K562 (cell line): Measurements from ENCODE around the gene LPAR3. TPM values are rescaled to one million over a fixed set of nuclear protein-coding genes. Genes with fewer than 3 reads are reported as not detected.

ENCODE experiments used
- ATAC-seq: fragments of 200-7000 bp; cut with Tn5 transposase; 3 replicates; pipeline ENCODE4 v1.9.1; 2020; ENCODE audit warnings: moderate library complexity
- BruUV-seq: library from RNA; stranded (reverse); fragments of 400-500 nt; replicated peaks from 2 replicates; lab custom pipeline; 2021; lab: Mats Ljungman, UMichigan
- CTCF ChIA-PET: fragments of 300-600 bp; formaldehyde crosslinking; extraction: SDS; loops from one replicate; lab custom pipeline; 2021; ENCODE audit warnings: low intra/inter-chr PET ratio; lab: Yijun Ruan, JAX
- POLR2A ChIA-PET: fragments of 300-600, 350-650 bp; sonication (Branson Sonifier 250); formaldehyde crosslinking; extraction: SDS; loops from one replicate; lab custom pipeline; 2021; ENCODE audit warnings: antibody characterized with exemption, inconsistent platforms; lab: Yijun Ruan, JAX
- DNase-seq, 4 experiments: peaks; one replicate each; pipeline versions ENCODE4 v3.0.0 to v3.0.0-alpha.2; 2011 to 2018; ENCODE audit warnings: low spot score in 3 of 4, mixed read lengths in 3 of 4; ENCODE audit errors: extremely low read depth in 1 of 4
- FAIRE-seq: peaks from 2 replicates; lab custom pipeline; 2011; peaks lifted over from hg19 to GRCh38; lab: Jason Lieb, UNC
- H2AFZ ChIP-seq: 2 replicates; pipeline ENCODE4 v1.6.0; 2011; ENCODE audit warnings: low read depth, low read length, control low read depth, inconsistent platforms
- H3K27ac ChIP-seq: fragments of 200-600 bp; 3 replicates; pipeline ENCODE4 v1.8.0; 2011; ENCODE audit warnings: low read depth, mild to moderate bottlenecking, control low read depth, inconsistent platforms, low read length, moderate library complexity, mixed read lengths; ENCODE audit errors: extremely low read depth
- H3K27me3 ChIP-seq, 2 experiments: fragments of 300-600 bp in 1 of 2; 2 replicates in 1 of 2; 3 replicates in 1 of 2; pipeline versions ENCODE4 v1.6.0 to v1.8.0; 2011; ENCODE audit warnings: inconsistent platforms in 2 of 2, low read length in 2 of 2, mild to moderate bottlenecking in 1 of 2, mixed read lengths in 1 of 2, moderate library complexity in 1 of 2; ENCODE audit not compliant: control insufficient read depth in 2 of 2, insufficient read depth in 2 of 2
- H3K36me3 ChIP-seq: fragments of 300-600 bp; 3 replicates; pipeline ENCODE4 v1.8.0; 2011; ENCODE audit warnings: mild to moderate bottlenecking, low read length, inconsistent platforms; ENCODE audit not compliant: control insufficient read depth, insufficient read depth
- H3K4me1 ChIP-seq, 2 experiments: fragments of 200-600 bp in 1 of 2; replicated peaks in 1 of 2; 2 replicates in 1 of 2; 3 replicates in 1 of 2; pipeline versions ENCODE4 v1.5.1 to v1.8.0; 2011; ENCODE audit warnings: inconsistent platforms in 2 of 2, low read length in 2 of 2, mild to moderate bottlenecking in 1 of 2, mixed read lengths in 1 of 2, moderate library complexity in 1 of 2; ENCODE audit not compliant: control insufficient read depth in 2 of 2, insufficient read depth in 2 of 2
- H3K4me2 ChIP-seq: 2 replicates; pipeline ENCODE4 v1.6.1; 2011; ENCODE audit warnings: low read length, control low read depth, inconsistent platforms, mixed read lengths; ENCODE audit not compliant: insufficient read depth
- H3K4me3 ChIP-seq: fragments of 200-600 bp; sonication (generic), shearing (Covaris generic); 2 replicates; pipeline ENCODE4 v1.5.1; 2016; ENCODE audit warnings: control low read depth, inconsistent platforms
- H3K79me2 ChIP-seq: fragments of 200-600 bp; 3 replicates; pipeline ENCODE4 v1.8.0; 2011; ENCODE audit warnings: low read length, inconsistent platforms; ENCODE audit not compliant: control insufficient read depth, insufficient read depth
- H3K9ac ChIP-seq, 2 experiments: 2 replicates each; pipeline versions ENCODE4 v1.6.0 to v1.6.1; 2011; ENCODE audit warnings: low read depth in 2 of 2, low read length in 2 of 2, control low read depth in 1 of 2, inconsistent platforms in 1 of 2, mild to moderate bottlenecking in 1 of 2, mixed read lengths in 1 of 2; ENCODE audit not compliant: insufficient read depth in 1 of 2
- H3K9me1 ChIP-seq: one replicate; pipeline ENCODE4 v1.6.0; 2011; ENCODE audit warnings: inconsistent platforms, mild to moderate bottlenecking, low read length, moderate library complexity; ENCODE audit not compliant: control insufficient read depth, insufficient read depth
- H3K9me3 ChIP-seq: replicated peaks from 2 replicates; pipeline ENCODE4 v1.5.1; 2011; ENCODE audit warnings: low read depth, low read length, inconsistent platforms; ENCODE audit not compliant: control insufficient read depth, insufficient read depth
- H4K20me1 ChIP-seq: replicated peaks from 2 replicates; pipeline ENCODE4 v1.6.1; 2011; ENCODE audit warnings: low read length, inconsistent platforms, mixed read lengths; ENCODE audit not compliant: control insufficient read depth, insufficient read depth
- EWSR1 ChIP-seq: fragments of 450-650 bp; IDR thresholded peaks from 2 replicates; pipeline ENCODE4 v1.6.1; 2018; ENCODE audit warnings: borderline replicate concordance, mild to moderate bottlenecking, low read depth, moderate library complexity; ENCODE audit not compliant: partially characterized antibody
- LARP7 ChIP-seq: fragments of 450-650 bp; IDR thresholded peaks from 2 replicates; pipeline ENCODE4 v1.6.1; 2016
- MAFK ChIP-seq: IDR thresholded peaks from 2 replicates; pipeline ENCODE4 v1.6.1; 2011; ENCODE audit warnings: low read length, improper control_type of control experiment
- MCM3 ChIP-seq: fragments of 450-650 bp; IDR thresholded peaks from 2 replicates; pipeline ENCODE4 v1.6.1; 2016
- MCM7 ChIP-seq, 2 experiments: fragments of 450-650 bp; IDR thresholded peaks; 2 replicates each; pipeline ENCODE4 v1.6.1; 2016 to 2018
- NFE2L1 ChIP-seq: fragments of 450-650 bp; IDR thresholded peaks from 2 replicates; pipeline ENCODE4 v1.6.1; 2016; ENCODE audit warnings: missing genetic modification characterization, low read depth, mild to moderate bottlenecking, missing compliant biosample characterization, moderate library complexity, borderline replicate concordance
- PTRF ChIP-seq: fragments of 450-650 bp; IDR thresholded peaks from 2 replicates; pipeline ENCODE4 v1.6.1; 2016; ENCODE audit warnings: mild to moderate bottlenecking, missing genetic modification characterization, missing compliant biosample characterization
- STAG1 ChIP-seq: sonication (generic); formaldehyde crosslinking; IDR thresholded peaks from 2 replicates; pipeline ENCODE4 v1.5.0; 2020; ENCODE audit warnings: missing genetic modification reagents, borderline replicate concordance
- ZNF224 ChIP-seq: sonication (generic); formaldehyde crosslinking; IDR thresholded peaks from 2 replicates; pipeline ENCODE4 v1.8.0; 2022; ENCODE audit warnings: mild to moderate bottlenecking, missing genetic modification reagents
- ZNF695 ChIP-seq: fragments of 450-650 bp; formaldehyde crosslinking; IDR thresholded peaks from 2 replicates; pipeline ENCODE4 v1.4.0; 2020; ENCODE audit warnings: mild to moderate bottlenecking, moderate library complexity
- WGBS: fragments of 100-300 bp; shearing (Covaris generic); methylation state at CpG from one replicate; pipeline ENCODE4 v1.1.6; 2016; ENCODE audit warnings: low coverage, mixed read lengths; ENCODE audit not compliant: insufficient coverage; ENCODE audit errors: missing lambda C conversion rate; 5-methylcytosine and 5-hydroxymethylcytosine counted together
- in situ Hi-C: fragments of 300-500 bp; cut with MboI; formaldehyde crosslinking; loops from 4 replicates; pipeline ENCODE4 v1.15.0; 2018; ENCODE audit warnings: inconsistent platforms, mixed read lengths
- intact Hi-C: fragments of 100-400 bp; cut with micrococcal nuclease; formaldehyde crosslinking; loops from 2 replicates; pipeline ENCODE4 v1.14.2; 2022
- polyA plus RNA-seq, 8 experiments: library from polyadenylated mRNA; depleted of rRNA in 4 of 8; stranded (reverse) in 5 of 8; unstranded in 3 of 8; fragments of >200 nt; fragmentation: Nextera tagmentation in 2 of 8; fragmentation: Illumina TruSeq in 1 of 8; extraction: Ambion mirVana in 2 of 8; extraction: Trizol in 1 of 8; gene quantifications; 2 replicates each; pipeline versions ENCODE4 v1.2.1 to v1.2.3, GENCODE V29; 2011 to 2014; ENCODE audit warnings: inconsistent platforms in 1 of 8, missing spikeins in 1 of 8
- total RNA-seq, 7 experiments: library from RNA; depleted of rRNA in 6 of 7; stranded (reverse); fragments of >200 nt in 6 of 7; fragmentation: Illumina TruSeq in 2 of 7; extraction: Trizol in 2 of 7; gene quantifications; 2 replicates each; pipeline versions ENCODE4 v1.2.1 to v1.2.3, GENCODE V29; 2011 to 2021; ENCODE audit warnings: low replicate concordance in 1 of 7
- TF ChIP-seq, protein P1 (sequence below): fragments of 200-400 bp; formaldehyde crosslinking; IDR thresholded peaks from 2 replicates; pipeline ENCODE4 v1.6.1; 2017; ENCODE audit warnings: mild to moderate bottlenecking, low read depth, low read length, moderate library complexity
- TF ChIP-seq, protein P2 (sequence below): sonication (generic); formaldehyde crosslinking; IDR thresholded peaks from 2 replicates; pipeline ENCODE4 v1.8.1; 2023; ENCODE audit warnings: mild to moderate bottlenecking, missing genetic modification reagents, moderate library complexity
- TF ChIP-seq, protein P3 (sequence below): fragments of 450-650 bp; formaldehyde crosslinking; conservative IDR thresholded peaks from 2 replicates; pipeline ENCODE4 v1.4.0; 2022; ENCODE audit warnings: mild to moderate bottlenecking, missing genetic modification characterization
- TF ChIP-seq, protein P4 (sequence below): fragments of 450-650 bp; conservative IDR thresholded peaks from 2 replicates; pipeline ENCODE4 v1.6.1; 2016; ENCODE audit warnings: missing genetic modification characterization, low read depth, mild to moderate bottlenecking, missing compliant biosample characterization, moderate library complexity

LPAR3 gene
- total and polyA plus RNA-seq, 9 of the 15 experiments (the other 6 are each of a cell fraction or from before 2014, with no cell fraction given): 0.11 TPM; not detected in 8

DNA sequence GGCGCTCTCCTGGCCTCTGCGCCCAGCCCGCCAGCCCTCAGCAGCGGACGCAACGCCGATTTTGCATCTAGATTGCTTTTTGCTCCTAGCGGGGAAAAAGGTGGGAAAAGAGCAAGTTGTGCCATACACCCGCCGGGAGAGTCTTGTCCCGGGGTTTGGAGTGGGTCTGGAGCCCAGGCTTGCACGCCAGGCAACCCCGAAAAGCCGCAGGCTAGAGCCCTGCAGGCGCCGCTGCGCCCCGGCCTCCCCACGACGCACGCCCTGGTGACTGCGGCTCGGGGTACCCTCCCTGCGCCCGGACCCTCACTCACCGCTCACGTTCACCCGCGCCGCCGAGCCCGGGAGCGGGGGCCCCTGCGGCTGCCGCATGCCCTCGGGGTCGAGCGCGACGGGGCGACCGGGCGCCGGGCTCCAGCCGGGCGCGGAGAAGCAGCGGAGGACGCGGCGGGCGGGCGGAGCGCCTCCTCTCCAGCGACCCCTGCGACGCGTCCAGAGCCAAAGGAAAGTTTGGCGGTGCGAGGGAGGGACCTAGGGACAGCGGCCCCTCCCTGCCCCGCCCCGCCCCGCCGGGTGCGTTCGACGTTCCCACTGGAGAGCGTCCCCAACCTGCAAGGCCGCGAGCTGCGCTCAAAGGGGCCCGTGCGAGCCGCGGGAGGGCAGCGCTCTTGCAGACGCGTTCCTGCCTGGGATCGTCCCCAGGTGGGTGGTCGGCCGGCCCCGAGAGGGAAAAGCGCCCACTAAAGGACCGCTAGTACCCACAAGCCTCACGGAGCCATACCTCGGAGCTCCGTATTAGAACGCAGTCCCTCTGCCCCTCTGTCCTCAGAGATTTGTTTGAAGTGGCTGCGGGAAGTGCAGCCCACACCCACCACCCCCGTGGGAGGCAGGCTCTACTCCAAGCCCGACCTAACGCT lies at the start of gene LPAR3 (continued):
- TF ChIP-seq MAFK (no peak), ZNF224 (CRISPR knock-in tag) (no peak)

DNA sequence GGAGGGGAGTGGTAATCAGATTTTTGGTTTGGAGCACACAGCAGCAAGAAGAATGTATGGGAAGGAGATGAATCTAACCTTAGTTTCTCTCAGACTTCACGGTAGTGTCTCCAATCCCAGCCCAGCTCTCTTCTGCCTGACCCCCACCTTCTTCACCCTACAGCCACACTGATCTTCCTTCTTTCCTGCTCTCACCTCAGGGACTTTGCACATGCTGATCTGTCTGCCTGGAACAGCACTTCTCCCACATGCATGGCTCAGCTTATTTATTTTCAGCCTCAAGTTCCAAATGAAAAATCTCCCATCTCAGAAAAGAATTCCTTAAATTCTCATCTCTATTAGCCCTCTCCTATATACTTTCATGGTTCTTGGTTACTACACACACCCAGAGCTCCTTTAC lies 48.8 kb upstream of the LPAR3 start:
- CTCF ChIA-PET: no interaction called here
- ATAC-seq (no peak), FAIRE-seq (no peak), DNase-seq (no peak)
- no peak overlapping the region for H2AFZ ChIP-seq
- H3K4me1 ChIP-seq: no peaks in the 10 kb centered on the region; a peak in 1 of 5 replicates
- POLR2A ChIA-PET: no interaction called here
- H3K27ac ChIP-seq: no peak overlapping the region
- intact Hi-C loops: loop anchor here (5.0 to 10.0 kb wide), 2 partner anchors 150 to 753 kb away; no protein-coding TSS in a partner anchor
- no TSS peak for BruUV-seq
- H3K36me3 ChIP-seq: no peaks in the 10 kb centered on the region
- peaks cover 22 to 30% of the 10 kb centered on the region in 2 experiments; a peak in 4 of 5 replicates for H3K27me3 ChIP-seq
- no peaks in the 10 kb centered on the region for H3K9me1 ChIP-seq
- no peaks in the 10 kb centered on the region for H3K79me2 ChIP-seq
- no peak overlapping the region for H3K9ac ChIP-seq
- in situ Hi-C loops: loop anchor here (25.0 kb wide), 1 partner anchor 1030 kb away; no protein-coding TSS in a partner anchor
- no peaks in the 10 kb centered on the region for H3K9me3 ChIP-seq
- H3K4me3 ChIP-seq: no peak overlapping the region
- 0% methylated on average over 1 of the region's 1 CpG for WGBS
- H4K20me1 ChIP-seq: no peaks in the 10 kb centered on the region
- H3K4me2 ChIP-seq: no peak overlapping the region
- TF ChIP-seq STAG1 (CRISPR knock-in tag): no peak
- no peak for TF ChIP-seq MCM3
- TF ChIP-seq, protein P1, sequence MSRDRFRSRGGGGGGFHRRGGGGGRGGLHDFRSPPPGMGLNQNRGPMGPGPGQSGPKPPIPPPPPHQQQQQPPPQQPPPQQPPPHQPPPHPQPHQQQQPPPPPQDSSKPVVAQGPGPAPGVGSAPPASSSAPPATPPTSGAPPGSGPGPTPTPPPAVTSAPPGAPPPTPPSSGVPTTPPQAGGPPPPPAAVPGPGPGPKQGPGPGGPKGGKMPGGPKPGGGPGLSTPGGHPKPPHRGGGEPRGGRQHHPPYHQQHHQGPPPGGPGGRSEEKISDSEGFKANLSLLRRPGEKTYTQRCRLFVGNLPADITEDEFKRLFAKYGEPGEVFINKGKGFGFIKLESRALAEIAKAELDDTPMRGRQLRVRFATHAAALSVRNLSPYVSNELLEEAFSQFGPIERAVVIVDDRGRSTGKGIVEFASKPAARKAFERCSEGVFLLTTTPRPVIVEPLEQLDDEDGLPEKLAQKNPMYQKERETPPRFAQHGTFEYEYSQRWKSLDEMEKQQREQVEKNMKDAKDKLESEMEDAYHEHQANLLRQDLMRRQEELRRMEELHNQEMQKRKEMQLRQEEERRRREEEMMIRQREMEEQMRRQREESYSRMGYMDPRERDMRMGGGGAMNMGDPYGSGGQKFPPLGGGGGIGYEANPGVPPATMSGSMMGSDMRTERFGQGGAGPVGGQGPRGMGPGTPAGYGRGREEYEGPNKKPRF: no peak
- TF ChIP-seq, protein P2, sequence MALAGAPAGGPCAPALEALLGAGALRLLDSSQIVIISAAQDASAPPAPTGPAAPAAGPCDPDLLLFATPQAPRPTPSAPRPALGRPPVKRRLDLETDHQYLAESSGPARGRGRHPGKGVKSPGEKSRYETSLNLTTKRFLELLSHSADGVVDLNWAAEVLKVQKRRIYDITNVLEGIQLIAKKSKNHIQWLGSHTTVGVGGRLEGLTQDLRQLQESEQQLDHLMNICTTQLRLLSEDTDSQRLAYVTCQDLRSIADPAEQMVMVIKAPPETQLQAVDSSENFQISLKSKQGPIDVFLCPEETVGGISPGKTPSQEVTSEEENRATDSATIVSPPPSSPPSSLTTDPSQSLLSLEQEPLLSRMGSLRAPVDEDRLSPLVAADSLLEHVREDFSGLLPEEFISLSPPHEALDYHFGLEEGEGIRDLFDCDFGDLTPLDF (CRISPR knock-in tag): no peak
- TF ChIP-seq MCM7 (IDR thresholded peaks at IDR 0.05): no peak
- TF ChIP-seq, protein P3, sequence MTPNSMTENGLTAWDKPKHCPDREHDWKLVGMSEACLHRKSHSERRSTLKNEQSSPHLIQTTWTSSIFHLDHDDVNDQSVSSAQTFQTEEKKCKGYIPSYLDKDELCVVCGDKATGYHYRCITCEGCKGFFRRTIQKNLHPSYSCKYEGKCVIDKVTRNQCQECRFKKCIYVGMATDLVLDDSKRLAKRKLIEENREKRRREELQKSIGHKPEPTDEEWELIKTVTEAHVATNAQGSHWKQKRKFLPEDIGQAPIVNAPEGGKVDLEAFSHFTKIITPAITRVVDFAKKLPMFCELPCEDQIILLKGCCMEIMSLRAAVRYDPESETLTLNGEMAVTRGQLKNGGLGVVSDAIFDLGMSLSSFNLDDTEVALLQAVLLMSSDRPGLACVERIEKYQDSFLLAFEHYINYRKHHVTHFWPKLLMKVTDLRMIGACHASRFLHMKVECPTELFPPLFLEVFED (CRISPR knock-in tag): no peak
- TF ChIP-seq NFE2L1 (tag): no peak
- TF ChIP-seq MAFK: no peak
- TF ChIP-seq, protein P4, sequence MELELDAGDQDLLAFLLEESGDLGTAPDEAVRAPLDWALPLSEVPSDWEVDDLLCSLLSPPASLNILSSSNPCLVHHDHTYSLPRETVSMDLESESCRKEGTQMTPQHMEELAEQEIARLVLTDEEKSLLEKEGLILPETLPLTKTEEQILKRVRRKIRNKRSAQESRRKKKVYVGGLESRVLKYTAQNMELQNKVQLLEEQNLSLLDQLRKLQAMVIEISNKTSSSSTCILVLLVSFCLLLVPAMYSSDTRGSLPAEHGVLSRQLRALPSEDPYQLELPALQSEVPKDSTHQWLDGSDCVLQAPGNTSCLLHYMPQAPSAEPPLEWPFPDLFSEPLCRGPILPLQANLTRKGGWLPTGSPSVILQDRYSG (tag): no peak
- no peak for TF ChIP-seq EWSR1
- TF ChIP-seq ZNF695 (CRISPR knock-in tag): no peak
- no peak for TF ChIP-seq LARP7
- TF ChIP-seq PTRF: no peak
